CD4-positive, alpha-beta T cell treated with Interleukin-6 at 100 ng/mL for 8 hours (primary cell): ENCODE measurements around the gene TMPRSS2.

Experiments used
- DNase-seq: peaks from one replicate; pipeline ENCODE4 v3.0.0-alpha.2; 2020; ENCODE audit warnings: mixed read lengths, low spot score

Gene TMPRSS2

DNA sequence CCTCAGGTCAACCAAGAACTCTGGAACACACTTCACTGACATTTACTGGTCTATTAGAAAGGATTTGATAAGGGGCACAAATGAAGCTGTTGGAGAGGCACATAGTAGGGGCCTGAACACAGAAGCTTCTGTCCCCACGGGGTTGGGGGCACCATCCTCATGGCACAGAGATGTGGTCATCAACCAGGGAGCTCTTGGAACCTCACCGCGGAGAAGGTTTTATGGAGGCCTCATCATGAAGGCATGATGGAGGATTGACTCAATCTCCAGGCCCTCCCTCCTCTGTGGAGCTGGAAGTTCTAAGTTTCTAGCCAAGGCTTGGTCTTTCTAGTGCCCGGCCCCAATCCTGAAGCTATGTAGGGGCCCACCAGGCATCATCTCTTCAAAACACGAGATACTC, 58.3 kb downstream of the TMPRSS2 start:
- no peak for DNase-seq

DNA sequence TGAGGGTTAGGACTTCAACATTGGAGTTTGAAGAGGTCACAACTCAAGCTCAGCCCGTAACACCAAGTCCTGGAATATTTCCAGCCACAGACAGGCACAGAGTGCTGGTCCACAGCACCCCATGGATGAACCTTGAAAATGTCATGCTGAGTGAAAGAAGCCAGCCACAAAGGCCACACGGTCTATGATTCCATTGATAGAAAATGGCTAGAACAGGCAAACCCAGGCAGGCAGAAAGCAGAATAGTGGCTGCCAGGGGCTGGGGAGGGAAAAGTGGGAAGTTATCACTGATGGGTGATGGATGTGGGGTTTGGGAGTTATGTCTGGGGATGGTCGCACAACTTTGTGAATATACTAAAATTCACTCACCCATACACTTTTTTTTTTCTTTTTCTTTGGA, 60.6 kb downstream of the TMPRSS2 start:
- DNase-seq, result no peak

DNA sequence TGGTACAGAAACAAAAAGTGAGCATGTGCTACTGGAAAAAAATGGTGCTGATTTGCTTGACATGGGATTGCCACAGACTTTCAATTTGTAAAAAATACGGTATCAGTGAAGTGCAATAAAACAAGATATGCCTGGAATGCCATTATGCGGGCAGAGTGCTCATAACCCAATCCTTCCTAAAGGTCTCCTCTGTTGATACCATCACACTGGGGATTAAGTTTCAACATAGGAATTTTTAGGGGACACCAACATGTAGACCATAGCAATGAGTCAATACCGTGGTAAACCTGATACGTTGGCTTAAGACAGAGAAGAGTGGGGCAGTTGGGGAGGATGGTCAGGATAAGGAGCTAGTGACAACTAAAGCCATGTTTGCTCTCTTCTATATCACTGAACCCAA, 61.4 kb downstream of the TMPRSS2 start:
- DNase-seq, result no peak

GRCh38 chr21:41445465-41445862, 62.5 kb downstream of the TMPRSS2 start:
- no peak for DNase-seq

GRCh38 chr21:41444703-41445464, 63.1 kb downstream of the TMPRSS2 start:
- DNase-seq, result no peak

DNA sequence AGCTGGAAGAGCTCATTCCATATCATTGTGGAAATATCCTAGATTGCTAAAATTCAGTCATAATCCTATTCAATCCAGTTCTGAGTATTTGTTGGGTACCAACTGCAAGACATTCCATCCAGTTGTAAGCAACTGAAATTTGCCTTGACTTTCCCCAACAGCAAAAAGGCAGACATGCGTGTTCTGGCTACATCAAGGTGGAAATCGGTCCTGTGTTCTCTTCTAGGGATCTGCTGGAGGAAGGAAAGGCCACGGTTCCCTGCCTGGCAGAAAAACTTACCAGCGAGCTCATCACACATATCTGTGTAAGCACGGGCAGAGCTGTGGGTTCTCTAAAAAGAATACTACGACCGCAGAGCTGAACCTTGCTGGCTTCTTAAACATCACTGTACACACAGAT, 64.4 kb downstream of the TMPRSS2 start:
- DNase-seq, result no peak

GRCh38 chr21:41442481-41443186, 65.3 kb downstream of the TMPRSS2 start:
- no peak for DNase-seq

DNA sequence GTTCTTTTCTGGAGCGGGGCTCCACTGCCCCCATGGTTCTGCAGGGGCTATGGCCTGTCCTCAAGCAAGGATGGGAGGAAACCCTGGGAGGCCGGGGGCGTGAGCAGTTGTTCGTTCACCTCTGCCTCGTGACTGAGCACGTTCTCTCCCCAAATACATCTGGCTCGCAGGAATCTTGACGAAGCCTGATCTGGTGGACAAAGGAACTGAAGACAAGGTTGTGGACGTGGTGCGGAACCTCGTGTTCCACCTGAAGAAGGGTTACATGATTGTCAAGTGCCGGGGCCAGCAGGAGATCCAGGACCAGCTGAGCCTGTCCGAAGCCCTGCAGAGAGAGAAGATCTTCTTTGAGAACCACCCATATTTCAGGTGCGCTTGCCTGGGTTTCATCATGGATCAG, 66.4 kb downstream of the TMPRSS2 start:
- DNase-seq, result no peak

GRCh38 chr21:41439248-41439647, 68.7 kb downstream of the TMPRSS2 start:
- no peak for DNase-seq

DNA sequence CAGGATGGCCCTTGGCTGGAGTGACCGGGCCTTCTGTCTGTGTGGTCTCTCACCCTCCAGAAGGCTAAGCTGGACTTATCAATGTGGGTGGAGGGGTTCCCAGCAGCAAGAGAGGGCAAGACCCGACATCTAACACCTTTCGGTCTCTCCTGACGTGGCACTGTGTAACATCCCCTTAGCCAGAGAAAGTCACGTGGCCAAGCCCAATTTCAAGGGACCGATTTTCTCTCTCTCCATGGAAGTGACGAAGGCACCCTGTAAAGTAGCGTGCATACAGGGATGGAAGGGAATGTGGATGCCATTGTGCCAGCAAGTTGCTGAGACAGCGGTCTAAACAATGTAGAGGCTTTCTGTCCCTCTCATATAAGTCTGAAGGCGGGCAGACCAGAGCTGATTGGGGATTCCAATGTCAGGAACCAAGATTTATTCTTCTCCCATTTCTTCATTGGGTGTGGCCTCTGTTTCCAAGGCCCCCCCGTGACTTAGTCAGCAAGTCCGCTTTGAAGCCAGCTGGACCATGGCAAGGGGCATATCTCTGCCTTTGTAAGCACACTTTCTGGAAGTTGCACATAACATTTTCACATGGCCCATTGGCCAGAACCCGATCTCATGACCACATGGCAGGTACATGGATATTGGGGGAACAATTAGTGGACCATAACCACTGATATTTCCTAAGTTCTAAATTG, 69.4 kb downstream of the TMPRSS2 start:
- no peak for DNase-seq

GRCh38 chr21:41437729-41438128, 70.2 kb downstream of the TMPRSS2 start:
- DNase-seq, result no peak

- DNase-seq, result no peak
Measured at GRCh38 chr21:41435706-41436105, 72.3 kb downstream of the TMPRSS2 start.

DNA sequence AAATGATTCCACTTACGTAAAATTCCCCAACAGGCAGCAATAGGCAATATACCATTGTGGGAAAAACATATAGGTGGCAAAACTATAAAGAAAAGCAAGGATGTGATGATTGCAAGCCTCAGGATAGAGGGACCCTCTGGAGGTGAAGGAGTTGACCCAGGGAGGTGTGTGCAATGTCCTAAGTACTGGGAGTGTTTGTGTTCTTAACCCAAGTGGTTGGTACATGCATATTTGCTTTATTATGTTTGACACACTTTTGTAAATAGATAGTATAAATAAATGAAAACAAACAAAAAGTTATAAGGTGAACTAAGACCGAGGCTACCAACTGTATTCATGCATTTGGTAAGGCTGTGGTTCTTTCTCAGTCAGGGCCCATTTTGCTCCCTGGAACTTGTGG, 74.4 kb downstream of the TMPRSS2 start:
- DNase-seq, result no peak

DNA sequence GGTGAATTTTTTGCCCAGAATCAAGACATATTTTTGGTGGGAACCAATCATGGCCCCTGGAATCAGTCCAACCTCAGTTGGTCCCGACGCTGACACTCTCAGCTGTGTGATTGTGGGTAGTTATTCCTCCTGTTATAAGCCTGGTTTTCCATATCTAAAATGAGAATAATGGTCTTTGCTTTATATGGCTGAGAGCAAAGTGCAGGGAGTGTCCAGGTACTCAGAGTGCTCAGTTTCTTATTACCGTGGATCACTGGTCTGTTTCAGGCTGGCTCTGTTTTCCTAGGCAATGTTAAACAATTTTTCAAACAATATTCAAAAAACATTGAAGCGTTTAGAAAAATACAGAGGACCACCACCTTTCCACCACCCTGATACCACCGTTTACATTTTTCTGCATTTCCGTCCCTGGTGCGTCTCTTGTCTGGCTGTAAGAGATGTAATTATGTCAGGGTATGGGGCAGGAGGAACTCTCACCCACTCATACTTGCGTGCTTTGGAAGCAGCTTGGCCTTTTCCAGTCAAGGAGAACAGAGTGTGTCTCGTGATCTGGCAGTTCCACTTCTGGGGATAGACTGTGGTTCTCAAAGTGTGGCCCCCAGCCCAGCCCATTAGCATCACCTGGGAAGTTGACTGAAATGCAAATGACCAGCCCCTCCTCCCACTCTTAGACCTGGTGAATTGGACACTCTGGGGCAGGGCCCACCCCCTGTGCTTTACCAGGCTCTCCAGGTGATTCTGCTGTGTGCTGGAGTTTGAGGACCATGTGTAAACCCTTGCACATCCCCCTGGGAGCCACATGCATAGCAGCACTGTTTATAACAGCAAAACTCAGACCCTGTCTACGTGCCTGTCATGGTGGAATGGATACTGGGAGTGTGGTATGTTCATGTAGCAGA, 75.1 kb downstream of the TMPRSS2 start:
- DNase-seq, result no peak

DNA sequence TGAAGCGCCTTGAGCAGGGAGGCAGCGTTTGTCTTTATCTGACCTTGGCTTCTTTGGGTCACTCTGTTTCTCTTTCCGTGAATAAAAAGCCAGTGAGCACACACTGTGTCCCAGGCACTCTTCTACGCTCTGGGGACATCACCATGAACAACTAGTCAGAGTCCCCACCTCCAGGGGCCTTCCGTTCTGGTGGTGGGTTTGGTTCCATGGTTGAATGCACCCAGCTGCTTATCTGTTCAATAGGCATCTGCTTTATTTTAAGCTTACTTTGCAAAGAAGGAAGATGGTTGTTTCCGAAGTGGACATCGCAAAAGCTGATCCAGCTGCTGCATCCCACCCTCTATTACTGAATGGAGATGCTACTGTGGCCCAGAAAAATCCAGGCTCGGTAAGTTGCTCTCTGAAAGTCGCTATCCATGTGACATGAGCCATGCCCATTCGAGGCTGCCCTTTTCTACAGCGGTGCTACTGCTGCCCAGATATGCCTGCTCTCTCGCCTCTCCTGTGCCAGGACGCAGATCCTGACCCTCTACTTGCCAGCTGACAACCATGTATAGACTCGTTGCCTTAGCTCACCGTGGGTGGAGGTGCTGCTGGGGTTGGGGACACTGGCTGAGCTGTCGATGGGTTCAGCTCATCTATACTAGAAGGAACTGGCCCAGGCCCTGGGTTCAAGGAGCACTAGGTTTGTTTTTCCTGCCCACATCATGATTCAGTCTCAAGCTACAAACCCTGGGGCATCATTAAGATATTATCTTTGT, 76.0 kb downstream of the TMPRSS2 start:
- DNase-seq, result no peak

DNA sequence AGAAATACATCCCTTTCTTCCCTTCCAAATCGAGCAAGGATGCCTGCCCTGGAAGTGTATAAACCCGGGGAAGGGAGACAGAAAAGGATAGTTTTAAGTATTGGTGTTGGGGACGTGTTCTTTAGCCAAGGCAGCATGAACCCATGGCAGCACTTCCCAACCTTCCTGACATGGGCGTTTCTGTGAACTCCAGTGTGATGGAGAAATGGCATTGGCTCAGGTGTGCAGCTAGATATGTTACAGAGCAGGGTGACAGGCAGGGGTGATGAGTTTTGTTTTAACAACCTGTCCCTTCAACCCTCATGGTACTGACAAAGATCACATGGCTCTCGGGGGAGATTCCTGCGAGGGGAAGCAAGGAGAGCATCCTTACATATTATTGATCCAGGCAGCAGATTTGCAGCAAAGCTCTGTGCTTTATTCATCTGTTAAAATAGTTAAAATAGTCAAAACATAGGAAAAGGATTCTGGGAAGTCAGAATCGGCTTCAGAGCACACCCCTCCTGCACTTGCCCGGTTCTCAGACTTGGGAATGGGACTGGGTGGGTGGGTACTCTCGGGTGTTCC, 78.0 kb downstream of the TMPRSS2 start:
- no peak for DNase-seq

DNA sequence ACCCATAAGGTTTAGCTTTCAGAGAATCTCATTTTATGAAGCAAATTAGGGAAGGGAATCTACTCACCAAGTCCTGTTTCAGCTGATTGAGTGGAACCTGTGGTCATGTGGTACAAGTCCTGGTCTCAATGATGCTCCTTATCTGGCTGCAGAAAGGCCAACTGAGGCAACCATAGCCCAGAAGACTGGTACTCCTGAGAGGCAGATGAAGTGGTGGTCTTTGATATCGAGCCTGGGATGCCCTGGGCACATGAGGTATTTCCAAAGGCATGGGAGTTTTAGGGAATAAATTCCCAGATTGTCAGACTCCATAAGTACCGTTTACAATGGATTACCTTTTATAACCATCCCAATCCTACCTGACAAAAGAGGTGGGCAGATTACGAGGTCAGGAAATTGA, 78.7 kb downstream of the TMPRSS2 start:
- DNase-seq, result no peak

DNA sequence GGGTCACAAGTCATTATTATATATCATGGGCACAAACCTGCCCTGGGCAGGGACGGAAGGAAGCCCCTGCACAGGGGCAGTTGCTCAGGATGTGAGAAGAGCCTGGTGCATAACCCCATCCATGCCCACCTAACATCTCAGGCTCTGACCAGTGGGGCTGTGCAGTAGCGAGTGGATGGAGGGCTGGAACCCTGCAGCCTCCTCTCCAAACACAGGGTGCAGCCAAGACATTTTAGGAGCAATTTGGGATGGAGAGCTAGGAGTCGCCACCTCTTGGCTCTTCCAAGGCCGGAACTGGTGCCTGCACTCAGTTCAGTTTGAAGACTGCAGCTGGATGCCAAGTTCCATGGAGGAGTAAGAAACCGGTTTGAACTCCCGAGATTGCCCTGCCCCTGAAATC, 79.1 kb downstream of the TMPRSS2 start:
- no peak for DNase-seq

GRCh38 chr21:41428311-41428710, 79.6 kb downstream of the TMPRSS2 start:
- no peak for DNase-seq

- no peak for DNase-seq
Measured at GRCh38 chr21:41427556-41427955, 80.4 kb downstream of the TMPRSS2 start.
